GM12878 (cell line): ENCODE data around the gene SETD7. TPM values are rescaled to one million over a fixed set of nuclear protein-coding genes. Genes with fewer than 3 reads are reported as not detected.

ENCODE experiments used
- ATAC-seq: fragments of 200-7000 bp; cut with Tn5 transposase; 3 replicates; pipeline ENCODE4 v1.9.1; 2020; ENCODE audit warnings: mild to moderate bottlenecking, moderate library complexity
- BruUV-seq: library from RNA; stranded (reverse); fragments of 400-500 nt; replicated peaks from 2 replicates; lab custom pipeline; 2021; lab: Mats Ljungman, UMichigan
- CTCF ChIA-PET: fragments of 300-600 bp; sonication (Branson Sonifier 250); formaldehyde crosslinking; extraction: SDS; loops from one replicate; lab custom pipeline; 2021; ENCODE audit warnings: inconsistent platforms; lab: Yijun Ruan, JAX
- POLR2A ChIA-PET: fragments of 350-600 bp; formaldehyde crosslinking; extraction: SDS; loops from one replicate; lab custom pipeline; 2021; ENCODE audit warnings: inconsistent platforms; lab: Charles Lee
- RAD21 ChIA-PET: fragments of 300-600 bp; sonication (Branson Sonifier 250); formaldehyde crosslinking; loops from one replicate; lab custom pipeline; 2023; ENCODE audit warnings: antibody characterized with exemption; ENCODE audit not compliant: unreplicated experiment; lab: Charles Lee
- SMC1A ChIA-PET: fragments of 300-600 bp; sonication (Branson Sonifier 250); formaldehyde crosslinking; loops from one replicate; lab custom pipeline; 2023; ENCODE audit not compliant: unreplicated experiment, uncharacterized antibody; lab: Charles Lee
- DNase-seq: peaks from one replicate; pipeline ENCODE4 v3.0.0-alpha.2; 2011; ENCODE audit warnings: low read depth, low spot score
- FAIRE-seq: peaks from 3 replicates; lab custom pipeline; 2011; peaks lifted over from hg19 to GRCh38; lab: Jason Lieb, UNC
- H2AFZ ChIP-seq: 2 replicates; pipeline ENCODE4 v1.6.0; 2011; ENCODE audit warnings: low read depth, low read length, control low read depth; ENCODE audit not compliant: control insufficient read depth
- H3K27ac ChIP-seq: 2 replicates; pipeline ENCODE4 v1.5.1; 2011; ENCODE audit warnings: control low read depth; ENCODE audit not compliant: control insufficient read depth, insufficient read depth
- H3K27me3 ChIP-seq, 2 experiments: replicated peaks in 1 of 2; 2 replicates each; pipeline versions ENCODE4 v1.6.0 to v1.6.1; 2011; ENCODE audit warnings: low read length in 1 of 2; ENCODE audit not compliant: control insufficient read depth in 2 of 2, insufficient read depth in 2 of 2
- H3K36me3 ChIP-seq, 2 experiments: 2 replicates each; pipeline ENCODE4 v1.5.1; 2011; ENCODE audit warnings: low read length in 1 of 2; ENCODE audit not compliant: control insufficient read depth in 2 of 2, insufficient read depth in 2 of 2
- H3K4me1 ChIP-seq: 2 replicates; pipeline ENCODE4 v1.6.1; 2011; ENCODE audit warnings: mild to moderate bottlenecking, low read length, moderate library complexity, mixed read lengths; ENCODE audit not compliant: control insufficient read depth, insufficient read depth
- H3K4me2 ChIP-seq: 2 replicates; pipeline ENCODE4 v1.6.0; 2011; ENCODE audit warnings: control low read depth; ENCODE audit not compliant: control insufficient read depth, insufficient read depth
- H3K4me3 ChIP-seq: fragments of 200-600 bp; sonication (generic); 2 replicates; pipeline ENCODE4 v1.5.1; 2016
- H3K79me2 ChIP-seq: 2 replicates; pipeline ENCODE4 v1.6.0; 2011; ENCODE audit warnings: low read length; ENCODE audit not compliant: control insufficient read depth, insufficient read depth
- H3K9ac ChIP-seq: 2 replicates; pipeline ENCODE4 v1.8.0; 2011; ENCODE audit warnings: low read length, control low read depth, mixed read lengths; ENCODE audit not compliant: control insufficient read depth, insufficient read depth
- H3K9me3 ChIP-seq: replicated peaks from 3 replicates; pipeline ENCODE4 v1.5.1; 2011; ENCODE audit warnings: mild to moderate bottlenecking, low read length; ENCODE audit not compliant: control insufficient read depth, insufficient read depth
- H4K20me1 ChIP-seq: 2 replicates; pipeline ENCODE4 v1.6.0; 2011; ENCODE audit not compliant: control insufficient read depth, insufficient read depth
- CREB1 ChIP-seq: IDR thresholded peaks from 2 replicates; pipeline ENCODE4 v1.6.1; 2012; ENCODE audit warnings: low read depth, mild to moderate bottlenecking, inconsistent platforms
- HDAC2 ChIP-seq: fragments of 200-600 bp; sonication (generic); IDR thresholded peaks from 2 replicates; pipeline ENCODE4 v1.6.1; 2017
- MYB ChIP-seq: fragments of 150-350 bp; IDR thresholded peaks from 2 replicates; pipeline ENCODE4 v1.6.1; 2014; ENCODE audit warnings: mild to moderate bottlenecking, low read depth, low read length, borderline replicate concordance
- PML ChIP-seq: IDR thresholded peaks from 2 replicates; pipeline ENCODE4 v1.6.1; 2012; ENCODE audit warnings: low read length, inconsistent platforms
- SIN3A ChIP-seq: IDR thresholded peaks from 2 replicates; pipeline ENCODE4 v1.6.1; 2012; ENCODE audit warnings: low read depth, low read length, improper control_type of control experiment
- SP1 ChIP-seq: IDR thresholded peaks from one replicate; pipeline ENCODE4 v1.6.1; 2011; ENCODE audit warnings: low read depth, low read length
- SRF ChIP-seq, 2 experiments: IDR thresholded peaks; 2 replicates each; pipeline ENCODE4 v1.6.1; 2011; ENCODE audit warnings: low read depth in 2 of 2, low read length in 2 of 2, mild to moderate bottlenecking in 1 of 2, moderate library complexity in 1 of 2
- ZBED1 ChIP-seq: IDR thresholded peaks from 2 replicates; pipeline ENCODE4 v1.6.1; 2016; ENCODE audit warnings: borderline replicate concordance
- WGBS: methylation state at CpG from one replicate; pipeline ENCODE4 v1.1.6; 2016; ENCODE audit warnings: low lambda C conversion rate; ENCODE audit not compliant: insufficient replicate concordance, insufficient coverage; ENCODE audit errors: missing lambda C conversion rate; 5-methylcytosine and 5-hydroxymethylcytosine counted together
- in situ Hi-C: fragments of 300-500 bp; cut with MboI; formaldehyde crosslinking; loops from 9 replicates; pipeline ENCODE4 v1.14.3; 2018; ENCODE audit warnings: mixed read lengths
- intact Hi-C: fragments of 100-400 bp; cut with micrococcal nuclease; formaldehyde crosslinking; loops from one replicate; pipeline ENCODE4 v1.14.2; 2022; ENCODE audit not compliant: unreplicated experiment
- polyA plus RNA-seq, 11 experiments: library from polyadenylated mRNA; depleted of rRNA in 4 of 11; unstranded in 6 of 11; stranded (reverse) in 5 of 11; fragments of >200 nt; fragmentation: Nextera tagmentation in 4 of 11; fragmentation: Illumina TruSeq in 1 of 11; extraction: Ambion mirVana in 4 of 11; extraction: Trizol in 1 of 11; gene quantifications; 1 replicate in 1 of 11; 2 replicates in 10 of 11; pipeline versions ENCODE4 v1.2.1 to v1.2.3, GENCODE V29; 2011 to 2016; ENCODE audit warnings: inconsistent platforms in 2 of 11, missing spikeins in 2 of 11, low read depth in 1 of 11
- total RNA-seq, 4 experiments: library from RNA; depleted of rRNA in 3 of 4; stranded (reverse); fragments of >200 nt in 3 of 4; fragmentation: Illumina TruSeq in 1 of 4; extraction: Trizol in 1 of 4; gene quantifications; 2 replicates each; pipeline versions ENCODE4 v1.2.1 to v1.2.3, GENCODE V29; 2013 to 2021
- TF ChIP-seq, protein P1 (sequence below): fragments of 450-650 bp; IDR thresholded peaks from 2 replicates; pipeline ENCODE4 v1.6.1; 2017; ENCODE audit warnings: antibody characterized with exemption, mild to moderate bottlenecking, moderate library complexity
- TF ChIP-seq, protein P2 (sequence below): IDR thresholded peaks from 2 replicates; pipeline ENCODE4 v1.6.1; 2012; ENCODE audit warnings: improper control_type of control experiment, low read depth, low read length; ENCODE audit not compliant: insufficient replicate concordance

Gene SETD7
- total and polyA plus RNA-seq, 10 of the 15 experiments (the other 5 are each of a cell fraction or from before 2014, with no cell fraction given), result 0.03 to 0.82 (median 0.44) TPM

DNA sequence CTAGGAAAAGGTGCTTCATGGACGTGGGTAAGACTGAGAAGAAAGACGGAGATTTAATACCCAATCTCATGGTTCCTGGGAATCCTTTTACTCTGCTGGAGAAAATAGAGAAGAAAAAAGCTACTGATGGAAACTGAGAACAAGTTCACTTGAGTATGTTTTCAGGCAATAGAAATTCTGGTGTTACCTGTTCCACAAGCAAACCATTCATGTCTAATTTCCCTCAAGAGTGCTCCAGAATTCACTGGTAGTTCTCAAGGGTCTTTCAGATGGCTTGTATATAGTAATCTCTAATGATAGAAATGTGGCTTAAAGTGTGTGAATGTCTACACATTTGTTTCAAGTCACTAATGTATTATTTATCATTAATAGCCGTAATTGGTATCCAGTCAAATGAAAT is 22.5 kb downstream of the SETD7 start (continued):
- TF ChIP-seq, protein P1, sequence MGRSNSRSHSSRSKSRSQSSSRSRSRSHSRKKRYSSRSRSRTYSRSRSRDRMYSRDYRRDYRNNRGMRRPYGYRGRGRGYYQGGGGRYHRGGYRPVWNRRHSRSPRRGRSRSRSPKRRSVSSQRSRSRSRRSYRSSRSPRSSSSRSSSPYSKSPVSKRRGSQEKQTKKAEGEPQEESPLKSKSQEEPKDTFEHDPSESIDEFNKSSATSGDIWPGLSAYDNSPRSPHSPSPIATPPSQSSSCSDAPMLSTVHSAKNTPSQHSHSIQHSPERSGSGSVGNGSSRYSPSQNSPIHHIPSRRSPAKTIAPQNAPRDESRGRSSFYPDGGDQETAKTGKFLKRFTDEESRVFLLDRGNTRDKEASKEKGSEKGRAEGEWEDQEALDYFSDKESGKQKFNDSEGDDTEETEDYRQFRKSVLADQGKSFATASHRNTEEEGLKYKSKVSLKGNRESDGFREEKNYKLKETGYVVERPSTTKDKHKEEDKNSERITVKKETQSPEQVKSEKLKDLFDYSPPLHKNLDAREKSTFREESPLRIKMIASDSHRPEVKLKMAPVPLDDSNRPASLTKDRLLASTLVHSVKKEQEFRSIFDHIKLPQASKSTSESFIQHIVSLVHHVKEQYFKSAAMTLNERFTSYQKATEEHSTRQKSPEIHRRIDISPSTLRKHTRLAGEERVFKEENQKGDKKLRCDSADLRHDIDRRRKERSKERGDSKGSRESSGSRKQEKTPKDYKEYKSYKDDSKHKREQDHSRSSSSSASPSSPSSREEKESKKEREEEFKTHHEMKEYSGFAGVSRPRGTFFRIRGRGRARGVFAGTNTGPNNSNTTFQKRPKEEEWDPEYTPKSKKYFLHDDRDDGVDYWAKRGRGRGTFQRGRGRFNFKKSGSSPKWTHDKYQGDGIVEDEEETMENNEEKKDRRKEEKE, result no peak
- no peak for TF ChIP-seq MYB

DNA sequence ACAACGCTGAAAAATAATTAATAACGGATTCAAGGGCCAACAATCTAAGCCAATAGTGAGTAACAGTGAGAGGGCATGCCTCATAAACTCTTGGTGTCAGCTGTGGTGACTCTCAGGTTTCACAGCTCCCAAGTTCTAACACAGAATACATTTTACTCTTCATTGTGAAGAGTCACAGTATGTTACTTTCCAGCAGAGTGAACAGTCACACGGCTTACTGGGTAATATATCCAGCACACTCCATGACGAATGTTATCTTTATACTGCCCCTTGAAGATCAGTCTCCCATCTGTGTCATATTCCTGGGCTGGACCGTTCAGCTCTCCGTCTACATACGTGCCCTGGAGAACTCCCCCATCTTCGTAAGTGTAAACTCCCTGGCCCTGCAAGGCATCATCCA is 23.1 kb downstream of the SETD7 start:
- no peak overlapping the region for H3K9ac ChIP-seq
- FAIRE-seq (no peak), DNase-seq (no peak), ATAC-seq (no peak)
- intact Hi-C loops, result loop anchor here (10.0 kb wide), 1 partner anchor 498 kb away; no protein-coding TSS in a partner anchor
- no peaks in the 10 kb centered on the region for H3K36me3 ChIP-seq
- no peak overlapping the region for H3K4me2 ChIP-seq
- H3K79me2 ChIP-seq, result no peaks in the 10 kb centered on the region
- H3K9me3 ChIP-seq, result no peaks in the 10 kb centered on the region
- ChIA-PET POLR2A (no interaction called here), CTCF (interaction anchor here (1.2 kb wide), 1 partner anchor 11 kb away, joined by 3 read pairs; no protein-coding TSS in a partner anchor), RAD21 (interaction anchor here (2.4 kb wide), 1 partner anchor 8 kb away, joined by 7 read pairs; no protein-coding TSS in a partner anchor), SMC1A (interaction anchor here (0.7 kb wide), 1 partner anchor 55 kb away, joined by 3 read pairs; no protein-coding TSS in a partner anchor)
- no peak overlapping the region for H3K4me3 ChIP-seq
- H3K27ac ChIP-seq, result no peak overlapping the region
- 62% methylated on average over 8 of the region's 8 CpGs for WGBS
- TF ChIP-seq SIN3A (no peak), SP1 (no peak), SRF (IDR thresholded peaks at IDR 0.05; ENCODE audit: low read depth in 2 of 2, low read length in 2 of 2) (no peak), HDAC2 (no peak), PML (no peak), CREB1 (no peak), ZBED1 (no peak)
- TF ChIP-seq, protein P2, sequence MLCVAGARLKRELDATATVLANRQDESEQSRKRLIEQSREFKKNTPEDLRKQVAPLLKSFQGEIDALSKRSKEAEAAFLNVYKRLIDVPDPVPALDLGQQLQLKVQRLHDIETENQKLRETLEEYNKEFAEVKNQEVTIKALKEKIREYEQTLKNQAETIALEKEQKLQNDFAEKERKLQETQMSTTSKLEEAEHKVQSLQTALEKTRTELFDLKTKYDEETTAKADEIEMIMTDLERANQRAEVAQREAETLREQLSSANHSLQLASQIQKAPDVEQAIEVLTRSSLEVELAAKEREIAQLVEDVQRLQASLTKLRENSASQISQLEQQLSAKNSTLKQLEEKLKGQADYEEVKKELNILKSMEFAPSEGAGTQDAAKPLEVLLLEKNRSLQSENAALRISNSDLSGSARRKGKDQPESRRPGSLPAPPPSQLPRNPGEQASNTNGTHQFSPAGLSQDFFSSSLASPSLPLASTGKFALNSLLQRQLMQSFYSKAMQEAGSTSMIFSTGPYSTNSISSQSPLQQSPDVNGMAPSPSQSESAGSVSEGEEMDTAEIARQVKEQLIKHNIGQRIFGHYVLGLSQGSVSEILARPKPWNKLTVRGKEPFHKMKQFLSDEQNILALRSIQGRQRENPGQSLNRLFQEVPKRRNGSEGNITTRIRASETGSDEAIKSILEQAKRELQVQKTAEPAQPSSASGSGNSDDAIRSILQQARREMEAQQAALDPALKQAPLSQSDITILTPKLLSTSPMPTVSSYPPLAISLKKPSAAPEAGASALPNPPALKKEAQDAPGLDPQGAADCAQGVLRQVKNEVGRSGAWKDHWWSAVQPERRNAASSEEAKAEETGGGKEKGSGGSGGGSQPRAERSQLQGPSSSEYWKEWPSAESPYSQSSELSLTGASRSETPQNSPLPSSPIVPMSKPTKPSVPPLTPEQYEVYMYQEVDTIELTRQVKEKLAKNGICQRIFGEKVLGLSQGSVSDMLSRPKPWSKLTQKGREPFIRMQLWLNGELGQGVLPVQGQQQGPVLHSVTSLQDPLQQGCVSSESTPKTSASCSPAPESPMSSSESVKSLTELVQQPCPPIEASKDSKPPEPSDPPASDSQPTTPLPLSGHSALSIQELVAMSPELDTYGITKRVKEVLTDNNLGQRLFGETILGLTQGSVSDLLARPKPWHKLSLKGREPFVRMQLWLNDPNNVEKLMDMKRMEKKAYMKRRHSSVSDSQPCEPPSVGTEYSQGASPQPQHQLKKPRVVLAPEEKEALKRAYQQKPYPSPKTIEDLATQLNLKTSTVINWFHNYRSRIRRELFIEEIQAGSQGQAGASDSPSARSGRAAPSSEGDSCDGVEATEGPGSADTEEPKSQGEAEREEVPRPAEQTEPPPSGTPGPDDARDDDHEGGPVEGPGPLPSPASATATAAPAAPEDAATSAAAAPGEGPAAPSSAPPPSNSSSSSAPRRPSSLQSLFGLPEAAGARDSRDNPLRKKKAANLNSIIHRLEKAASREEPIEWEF, result no peak
- in situ Hi-C loops, result loop anchor here (5.0 kb wide), 1 partner anchor 116 kb away; no protein-coding TSS in a partner anchor
- H3K4me1 ChIP-seq, result 0 out of 2 replicates have a peak, but pooled peaks cover 3% of the 10 kb centered on the region
- no peak overlapping the region for H2AFZ ChIP-seq
- BruUV-seq, result no TSS peak
- no peaks in the 10 kb centered on the region for H3K27me3 ChIP-seq
- H4K20me1 ChIP-seq, result no peaks in the 10 kb centered on the region
